Measurements from ENCODE around the gene HDAC8.

GRCh38 chrX:72468607-72469006 is 104.0 kb downstream of the HDAC8 start:
- TF ChIP-seq CTCF (IDR thresholded peaks at IDR 0.05) (no peak), POLR2A (IDR thresholded peaks at IDR 0.05) (no peak)
